CD4-positive, alpha-beta T cell treated with Interleukin-2 at 100 ng/mL for 4 hours (primary cell): ENCODE measurements around the gene SPATA46.
"Not testable (repeated sequence)": the region's sequence is repeated elsewhere in the genome, so short reads cannot be mapped to it uniquely, and the experiment has no call there.

Experiments
- DNase-seq: peaks from one replicate; pipeline ENCODE4 v3.0.0-alpha.2; 2020; ENCODE audit warnings: low spot score

SPATA46 gene

GRCh38 chr1:162353702-162354101 lies 23.0 kb downstream of the SPATA46 start:
- DNase-seq: no peak

GRCh38 chr1:162353078-162353477 lies 23.6 kb downstream of the SPATA46 start:
- DNase-seq: no peak

- not testable (repeated sequence) for DNase-seq
These were observed 24.8 kb downstream of the SPATA46 start for GRCh38 chr1:162351874-162352273.

- DNase-seq: no peak
These were observed 25.3 kb downstream of the SPATA46 start for GRCh38 chr1:162351246-162351842.

GRCh38 chr1:162349635-162350330 lies 26.9 kb downstream of the SPATA46 start:
- no peak for DNase-seq

- DNase-seq: no peak
These were observed 29.4 kb downstream of the SPATA46 start for GRCh38 chr1:162347281-162347680.

- no peak for DNase-seq
These were observed 33.2 kb downstream of the SPATA46 start for GRCh38 chr1:162343470-162343869.

GRCh38 chr1:162342452-162342983 lies 34.1 kb downstream of the SPATA46 start:
- DNase-seq: no peak

GRCh38 chr1:162336621-162337285 lies 39.9 kb downstream of the SPATA46 start:
- no peak for DNase-seq

GRCh38 chr1:162335126-162335525 lies 41.5 kb downstream of the SPATA46 start:
- no peak for DNase-seq

GRCh38 chr1:162333991-162334390 lies 42.7 kb downstream of the SPATA46 start:
- DNase-seq: no peak

GRCh38 chr1:162329826-162330225 lies 46.8 kb downstream of the SPATA46 start:
- no peak for DNase-seq

- DNase-seq: no peak
These were observed 48.1 kb downstream of the SPATA46 start for GRCh38 chr1:162328512-162328911.

GRCh38 chr1:162327788-162328165 lies 48.9 kb downstream of the SPATA46 start:
- no peak for DNase-seq

- no peak for DNase-seq
These were observed 49.4 kb downstream of the SPATA46 start for GRCh38 chr1:162327144-162327787.

GRCh38 chr1:162326559-162326958 lies 50.1 kb downstream of the SPATA46 start:
- no peak for DNase-seq

- no peak for DNase-seq
These were observed 52.3 kb downstream of the SPATA46 start for GRCh38 chr1:162324396-162324795.
